Measurements from ENCODE around the gene AGMAT.
"Not testable (repeated sequence)": the region's sequence is repeated elsewhere in the genome, so short reads cannot be mapped to it uniquely, and the experiment has no call there.

Gene AGMAT

GRCh38 chr1:15609631-15610030, 24.8 kb upstream of the AGMAT start:
- no peak overlapping the region for H3K27ac ChIP-seq (ENCODE audit: low read length)

GRCh38 chr1:15605398-15606383, 20.8 kb upstream of the AGMAT start:
- Histone ChIP-seq H3K4me3 (ENCODE audit: low read length) (no peak overlapping the region), H3K27me3 (ENCODE audit: control insufficient read depth, insufficient read depth, low read length) (no peaks in the 10 kb centered on the region), H3K4me1 (ENCODE audit: control insufficient read depth, insufficient read depth, low read length) (no peaks in the 10 kb centered on the region), H3K27ac (ENCODE audit: low read length) (no peak overlapping the region), H3K36me3 (ENCODE audit: control insufficient read depth, insufficient read depth, low read length) (no peaks in the 10 kb centered on the region), H3K9me3 (ENCODE audit: control insufficient read depth, insufficient read depth, low read length) (no peaks in the 10 kb centered on the region)
- no CpG with 5 or more reads among the region's 11 CpGs for WGBS (ENCODE audit: insufficient coverage, insufficient read length)
- DNase-seq (ENCODE audit: low read depth, low spot score) = no peak

More at GRCh38 chr1:15609631-15610030, 24.8 kb upstream of the AGMAT start:
- Histone ChIP-seq H3K4me3 (ENCODE audit: low read length) (no peak overlapping the region), H3K9me3 (ENCODE audit: control insufficient read depth, insufficient read depth, low read length) (no peaks in the 10 kb centered on the region), H3K27me3 (ENCODE audit: control insufficient read depth, insufficient read depth, low read length) (no peaks in the 10 kb centered on the region), H3K36me3 (ENCODE audit: control insufficient read depth, insufficient read depth, low read length) (no peaks in the 10 kb centered on the region), H3K4me1 (ENCODE audit: control insufficient read depth, insufficient read depth, low read length) (no peaks in the 10 kb centered on the region)
- DNase-seq (ENCODE audit: low read depth, low spot score) = no peak
- WGBS (ENCODE audit: insufficient coverage, insufficient read length) = no CpG with 5 or more reads among the region's 7 CpGs

DNA sequence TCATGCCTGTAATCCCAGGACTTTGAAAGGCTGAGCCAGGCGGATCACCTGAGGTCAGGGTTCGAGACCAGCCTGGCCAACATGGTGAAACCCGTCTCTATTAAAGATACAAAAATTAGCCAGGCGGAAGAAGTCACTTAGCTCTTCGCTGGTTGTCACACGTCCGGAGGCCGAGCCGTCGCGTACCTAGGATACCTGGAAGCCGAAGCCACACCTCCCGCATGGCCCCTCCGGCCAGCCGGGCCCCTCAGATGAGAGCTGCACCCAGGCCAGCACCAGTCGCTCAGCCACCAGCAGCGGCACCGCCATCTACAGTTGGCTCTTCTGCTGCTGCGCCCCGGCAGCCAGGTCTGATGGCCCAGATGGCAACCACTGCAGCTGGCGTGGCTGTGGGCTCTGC, 19.5 kb upstream of the AGMAT start:
- WGBS (ENCODE audit: insufficient coverage, insufficient read length) = no CpG with 5 or more reads among the region's 21 CpGs
- H3K27ac ChIP-seq (ENCODE audit: low read length); H3K27me3 ChIP-seq (ENCODE audit: control insufficient read depth, insufficient read depth, low read length); DNase-seq (ENCODE audit: low read depth, low spot score); H3K4me1 ChIP-seq (ENCODE audit: control insufficient read depth, insufficient read depth, low read length); H3K9me3 ChIP-seq (ENCODE audit: control insufficient read depth, insufficient read depth, low read length); H3K4me3 ChIP-seq (ENCODE audit: low read length); H3K36me3 ChIP-seq (ENCODE audit: control insufficient read depth, insufficient read depth, low read length): not testable (repeated sequence)

DNA sequence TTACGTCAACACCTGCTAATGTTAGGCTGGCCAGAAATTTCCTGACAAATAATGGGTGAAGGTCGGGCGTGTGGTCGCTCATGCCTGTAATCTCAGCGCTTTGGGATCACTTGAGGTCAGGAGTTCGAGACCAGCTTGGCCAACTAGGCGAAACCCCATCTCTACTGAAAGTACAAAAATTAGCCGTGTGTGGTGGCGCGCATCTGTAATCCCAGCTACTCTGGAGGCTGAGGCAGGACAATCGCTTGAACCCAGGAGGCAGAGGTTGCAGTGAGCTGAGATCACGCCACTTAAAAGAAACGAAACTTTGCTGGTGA, 19.1 kb upstream of the AGMAT start:
- no CpG with 5 or more reads among the region's 13 CpGs for WGBS (ENCODE audit: insufficient coverage, insufficient read length)
- H3K4me3 ChIP-seq (ENCODE audit: low read length); H3K27ac ChIP-seq (ENCODE audit: low read length); H3K36me3 ChIP-seq (ENCODE audit: control insufficient read depth, insufficient read depth, low read length); H3K9me3 ChIP-seq (ENCODE audit: control insufficient read depth, insufficient read depth, low read length); H3K4me1 ChIP-seq (ENCODE audit: control insufficient read depth, insufficient read depth, low read length); H3K27me3 ChIP-seq (ENCODE audit: control insufficient read depth, insufficient read depth, low read length); DNase-seq (ENCODE audit: low read depth, low spot score): not testable (repeated sequence)

- no peaks in the 10 kb centered on the region for H3K27me3 ChIP-seq (ENCODE audit: control insufficient read depth, insufficient read depth, low read length)
- no peaks in the 10 kb centered on the region for H3K4me1 ChIP-seq (ENCODE audit: control insufficient read depth, insufficient read depth, low read length)
- H3K9me3 ChIP-seq (ENCODE audit: control insufficient read depth, insufficient read depth, low read length) = no peaks in the 10 kb centered on the region
- peak overlapping the region; percentile 35; the same call in 1 of the 2 replicates for H3K4me3 ChIP-seq (ENCODE audit: low read length)
- H3K36me3 ChIP-seq (ENCODE audit: control insufficient read depth, insufficient read depth, low read length) = no peaks in the 10 kb centered on the region
- H3K27ac ChIP-seq (ENCODE audit: low read length) = no peak overlapping the region
- DNase-seq (ENCODE audit: low read depth, low spot score) = peak; percentile 96
- 100% methylated on average over 2 of the region's 56 CpGs for WGBS (ENCODE audit: insufficient coverage, insufficient read length)
These were observed 18.5 kb upstream of the AGMAT start for GRCh38 chr1:15603050-15603965.

DNA sequence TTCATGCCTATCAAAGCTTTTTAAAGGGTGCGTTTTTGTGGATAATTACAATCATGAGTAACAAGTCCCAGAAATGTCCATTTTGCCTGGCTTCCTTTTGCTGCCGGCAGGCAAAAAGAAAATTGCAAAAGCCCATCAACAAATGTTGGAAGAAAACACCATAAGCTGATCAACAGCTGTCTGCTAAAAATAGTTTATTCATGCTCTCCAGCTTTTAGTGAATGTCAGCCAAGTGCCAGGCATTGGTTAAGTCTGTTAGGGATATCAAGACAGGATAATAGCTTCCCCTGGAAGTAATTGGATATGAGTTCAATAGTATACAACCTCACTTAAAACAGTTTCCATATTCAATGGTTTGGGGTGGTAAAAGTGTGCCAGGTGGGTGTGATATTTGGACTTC, 13.6 kb upstream of the AGMAT start:
- WGBS (ENCODE audit: insufficient coverage, insufficient read length) = no CpG with 5 or more reads among the region's 2 CpGs
- Histone ChIP-seq H3K36me3 (ENCODE audit: control insufficient read depth, insufficient read depth, low read length) (no peaks in the 10 kb centered on the region), H3K27me3 (ENCODE audit: control insufficient read depth, insufficient read depth, low read length) (no peaks in the 10 kb centered on the region), H3K4me1 (ENCODE audit: control insufficient read depth, insufficient read depth, low read length) (no peaks in the 10 kb centered on the region), H3K27ac (ENCODE audit: low read length) (no peak overlapping the region), H3K9me3 (ENCODE audit: control insufficient read depth, insufficient read depth, low read length) (no peaks in the 10 kb centered on the region), H3K4me3 (ENCODE audit: low read length) (no peak overlapping the region)
- DNase-seq (ENCODE audit: low read depth, low spot score) = no peak

DNA sequence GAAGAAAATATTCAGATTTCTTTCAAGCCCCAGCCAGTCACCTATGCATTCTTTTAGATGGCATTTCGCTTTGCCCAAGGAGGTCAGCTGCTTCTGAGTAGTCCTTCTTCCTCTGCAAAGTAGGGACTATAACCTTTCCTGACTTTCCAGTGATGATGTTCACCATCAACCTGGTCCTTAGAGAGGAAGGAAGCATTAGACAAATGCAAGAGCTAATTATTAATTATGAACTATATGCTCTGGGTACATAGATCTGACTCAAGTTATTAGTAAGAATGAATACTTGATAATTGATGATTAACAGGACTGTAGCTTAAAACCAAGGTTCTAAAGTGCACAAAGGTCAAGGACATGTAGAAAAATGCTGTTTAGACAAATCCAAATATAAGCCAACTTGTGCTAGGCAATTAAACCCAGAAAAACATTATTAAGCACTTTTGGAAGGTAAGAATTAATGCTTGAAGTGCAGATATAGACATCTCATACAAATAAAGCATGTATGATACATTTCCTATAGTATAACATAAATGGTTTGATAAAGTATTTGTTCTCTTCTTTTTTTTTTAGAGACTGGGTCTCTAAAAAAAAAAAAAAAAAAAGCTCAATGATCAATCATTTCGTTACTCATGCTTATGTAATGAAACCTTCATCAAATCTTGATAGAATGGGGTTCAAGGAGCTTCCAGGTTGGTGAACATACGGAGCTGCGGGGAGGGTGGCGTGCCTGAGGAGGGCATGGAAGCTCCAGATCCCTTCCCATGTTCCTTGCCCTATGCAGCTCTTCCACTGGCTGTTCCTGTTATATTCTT, 11.2 kb upstream of the AGMAT start:
- Histone ChIP-seq H3K27ac (ENCODE audit: low read length) (no peak overlapping the region), H3K9me3 (ENCODE audit: control insufficient read depth, insufficient read depth, low read length) (no peaks in the 10 kb centered on the region), H3K4me3 (ENCODE audit: low read length) (no peak overlapping the region), H3K36me3 (ENCODE audit: control insufficient read depth, insufficient read depth, low read length) (no peaks in the 10 kb centered on the region), H3K4me1 (ENCODE audit: control insufficient read depth, insufficient read depth, low read length) (no peaks in the 10 kb centered on the region), H3K27me3 (ENCODE audit: control insufficient read depth, insufficient read depth, low read length) (no peaks in the 10 kb centered on the region)
- no peak for DNase-seq (ENCODE audit: low read depth, low spot score)
- no CpG with 5 or more reads among the region's 5 CpGs for WGBS (ENCODE audit: insufficient coverage, insufficient read length)

DNA sequence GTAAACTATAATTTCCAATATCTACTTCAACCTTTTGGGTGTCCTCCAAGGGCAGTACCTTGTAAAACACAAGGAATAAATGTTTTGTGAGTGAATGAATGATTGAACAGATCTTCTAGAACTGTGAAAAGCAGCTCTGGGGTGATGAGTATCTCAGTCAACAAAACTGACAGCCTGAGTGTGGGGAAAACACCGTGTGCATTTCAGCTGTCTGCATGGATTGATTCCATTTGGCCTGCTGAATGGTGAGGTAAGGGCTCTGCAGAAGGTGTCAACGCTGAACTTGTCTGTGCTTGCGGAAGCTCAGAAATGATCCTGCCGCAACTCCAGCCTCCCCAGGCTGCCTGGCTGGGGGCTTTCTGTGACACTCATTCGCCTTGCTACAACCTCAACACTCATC, 7.4 kb upstream of the AGMAT start:
- Histone ChIP-seq H3K4me1 (ENCODE audit: control insufficient read depth, insufficient read depth, low read length) (no peaks in the 10 kb centered on the region), H3K9me3 (ENCODE audit: control insufficient read depth, insufficient read depth, low read length) (no peaks in the 10 kb centered on the region), H3K4me3 (ENCODE audit: low read length) (no peak overlapping the region), H3K27me3 (ENCODE audit: control insufficient read depth, insufficient read depth, low read length) (no peaks in the 10 kb centered on the region), H3K36me3 (ENCODE audit: control insufficient read depth, insufficient read depth, low read length) (no peaks in the 10 kb centered on the region), H3K27ac (ENCODE audit: low read length) (no peak overlapping the region)
- no CpG with 5 or more reads among the region's 5 CpGs for WGBS (ENCODE audit: insufficient coverage, insufficient read length)
- DNase-seq (ENCODE audit: low read depth, low spot score) = no peak

- Histone ChIP-seq H3K36me3 (ENCODE audit: control insufficient read depth, insufficient read depth, low read length) (no peaks in the 10 kb centered on the region), H3K27me3 (ENCODE audit: control insufficient read depth, insufficient read depth, low read length) (no peaks in the 10 kb centered on the region), H3K4me3 (ENCODE audit: low read length) (no peak overlapping the region), H3K9me3 (ENCODE audit: control insufficient read depth, insufficient read depth, low read length) (no peaks in the 10 kb centered on the region), H3K4me1 (ENCODE audit: control insufficient read depth, insufficient read depth, low read length) (no peaks in the 10 kb centered on the region), H3K27ac (ENCODE audit: low read length) (no peak overlapping the region)
- no CpG with 5 or more reads among the region's 18 CpGs for WGBS (ENCODE audit: insufficient coverage, insufficient read length)
- DNase-seq (ENCODE audit: low read depth, low spot score) = no peak
These were observed 1.7 kb downstream of the AGMAT start for GRCh38 chr1:15583016-15583706.

DNA sequence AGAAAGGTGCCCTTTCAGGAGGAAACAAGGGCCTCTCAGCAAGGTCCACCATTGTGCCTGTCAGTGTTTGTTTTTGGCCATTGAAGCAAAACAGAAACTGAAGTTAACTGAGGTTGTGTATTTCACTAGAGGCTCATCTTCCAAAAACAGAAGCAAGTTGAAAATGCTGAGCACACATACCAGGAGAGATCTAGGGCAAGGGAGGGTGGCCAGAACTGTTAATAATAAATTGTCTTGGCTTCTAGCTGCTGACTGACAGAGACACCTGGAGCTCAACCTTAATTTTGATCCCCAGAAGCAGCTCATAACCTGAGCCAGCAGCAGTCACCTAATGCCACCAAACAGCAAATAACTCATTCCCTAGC, 5.2 kb downstream of the AGMAT start:
- H3K4me3 ChIP-seq (ENCODE audit: low read length) = no peak overlapping the region
- no peak overlapping the region for H3K27ac ChIP-seq (ENCODE audit: low read length)
- H3K9me3 ChIP-seq (ENCODE audit: control insufficient read depth, insufficient read depth, low read length) = no peaks in the 10 kb centered on the region
- DNase-seq (ENCODE audit: low read depth, low spot score) = no peak
- no peaks in the 10 kb centered on the region for H3K27me3 ChIP-seq (ENCODE audit: control insufficient read depth, insufficient read depth, low read length)
- no peaks in the 10 kb centered on the region for H3K4me1 ChIP-seq (ENCODE audit: control insufficient read depth, insufficient read depth, low read length)
- H3K36me3 ChIP-seq (ENCODE audit: control insufficient read depth, insufficient read depth, low read length) = no peaks in the 10 kb centered on the region
